Endometrial microvascular endothelial cells (primary cell): Measurements from ENCODE around the gene SHISA8. TPM values are rescaled to one million over a fixed set of nuclear protein-coding genes. Genes with fewer than 3 reads are reported as not detected.

Experiments
- in situ Hi-C: cut with HindIII; loops from 2 replicates; pipeline ENCODE4 v1.10.0; 2017; ENCODE audit warnings: low sequenced_read_pairs, low pct_unique_long_range_greater_than_20kb; ENCODE audit errors: inconsistent ontology term
- total RNA-seq: library from RNA; depleted of rRNA; stranded (reverse); fragments of >200 nt; gene quantifications from one replicate; pipeline ENCODE4 v1.2.3, GENCODE V29; 2015; ENCODE audit errors: inconsistent ontology term

SHISA8 gene
- total RNA-seq, 1 donor from 2014 or later, result not detected

- in situ Hi-C loops, result no loop called here
Measured at GRCh38 chr22:41935015-41935351, 20.1 kb upstream of the SHISA8 start.

DNA sequence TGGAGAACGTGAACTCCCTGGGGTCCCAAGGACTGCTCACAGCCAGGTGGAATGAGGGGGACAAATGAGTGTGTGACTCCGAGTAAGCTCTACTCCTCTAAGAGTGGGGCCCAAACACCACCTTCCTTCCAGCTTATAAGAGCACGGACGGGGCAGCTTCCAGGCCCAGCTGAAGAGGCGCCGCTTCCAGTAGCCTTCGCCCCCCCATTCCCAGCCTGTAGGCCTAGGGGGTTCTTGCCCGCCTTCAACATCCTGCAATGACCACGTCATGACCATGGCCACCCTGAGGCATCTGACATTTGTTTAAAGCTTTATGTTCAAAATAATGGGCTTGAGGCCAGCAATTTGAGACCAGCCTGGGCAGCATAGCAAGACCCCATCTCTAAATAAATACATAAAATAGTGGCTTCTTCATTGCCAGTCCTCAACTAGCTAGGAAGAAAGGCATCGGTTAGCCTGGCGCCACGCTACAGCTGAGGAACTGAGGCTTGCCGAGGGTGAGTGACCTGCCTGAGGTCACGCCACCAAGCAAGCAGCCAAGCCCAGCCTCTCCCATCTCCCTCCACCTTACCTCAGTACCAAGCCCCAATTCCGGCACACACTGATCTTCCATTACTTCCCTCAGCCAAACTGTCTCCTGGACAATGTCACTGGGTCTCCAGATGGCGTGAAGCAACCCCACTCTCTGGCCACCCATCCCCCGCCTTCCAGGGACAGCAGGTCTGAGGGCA is 19.6 kb upstream of the SHISA8 start:
- in situ Hi-C loops, result no loop called here

DNA sequence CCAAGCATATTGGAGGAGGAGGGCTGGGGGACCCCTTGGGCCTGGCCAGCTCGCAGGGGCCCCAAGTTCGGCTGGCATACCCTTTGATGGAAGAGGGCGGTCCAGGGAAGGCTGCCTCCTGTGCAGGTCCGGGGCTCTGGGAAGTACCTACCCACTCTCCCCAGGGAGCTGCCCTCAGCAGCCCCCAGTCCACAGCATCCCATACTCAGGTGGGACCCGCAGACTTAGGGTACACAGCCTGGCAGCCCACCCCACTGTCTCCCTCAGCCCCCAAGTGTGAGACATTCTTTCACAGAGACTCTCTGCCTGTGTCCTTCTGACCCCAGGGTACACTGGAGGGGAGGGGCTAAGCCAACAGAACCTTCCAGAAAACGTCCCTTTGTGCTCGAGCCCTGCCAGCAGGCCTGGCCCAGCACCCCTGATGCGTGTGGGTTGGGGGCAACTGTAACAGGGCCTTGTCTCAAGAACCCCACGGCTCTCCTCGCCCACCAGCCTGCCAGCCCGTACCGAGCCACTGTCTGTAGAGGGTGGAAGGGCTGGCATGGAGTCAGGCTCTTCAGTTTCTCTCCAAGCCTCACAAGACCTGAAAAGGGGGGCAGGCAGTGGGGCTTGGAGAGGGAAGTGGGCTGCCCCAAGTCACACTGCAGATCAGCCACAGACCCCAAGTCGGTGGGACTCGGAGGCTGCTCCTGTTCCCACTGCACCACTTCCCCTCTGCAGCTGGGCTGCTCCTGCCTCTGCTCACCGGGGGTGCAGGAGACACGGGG is 18.7 kb upstream of the SHISA8 start:
- in situ Hi-C loops, result no loop called here

GRCh38 chr22:41932353-41932752 is 17.5 kb upstream of the SHISA8 start:
- in situ Hi-C loops, result no loop called here

GRCh38 chr22:41931701-41932269 is 16.9 kb upstream of the SHISA8 start:
- in situ Hi-C loops, result no loop called here

GRCh38 chr22:41929418-41929810 is 14.5 kb upstream of the SHISA8 start:
- in situ Hi-C loops, result no loop called here

DNA sequence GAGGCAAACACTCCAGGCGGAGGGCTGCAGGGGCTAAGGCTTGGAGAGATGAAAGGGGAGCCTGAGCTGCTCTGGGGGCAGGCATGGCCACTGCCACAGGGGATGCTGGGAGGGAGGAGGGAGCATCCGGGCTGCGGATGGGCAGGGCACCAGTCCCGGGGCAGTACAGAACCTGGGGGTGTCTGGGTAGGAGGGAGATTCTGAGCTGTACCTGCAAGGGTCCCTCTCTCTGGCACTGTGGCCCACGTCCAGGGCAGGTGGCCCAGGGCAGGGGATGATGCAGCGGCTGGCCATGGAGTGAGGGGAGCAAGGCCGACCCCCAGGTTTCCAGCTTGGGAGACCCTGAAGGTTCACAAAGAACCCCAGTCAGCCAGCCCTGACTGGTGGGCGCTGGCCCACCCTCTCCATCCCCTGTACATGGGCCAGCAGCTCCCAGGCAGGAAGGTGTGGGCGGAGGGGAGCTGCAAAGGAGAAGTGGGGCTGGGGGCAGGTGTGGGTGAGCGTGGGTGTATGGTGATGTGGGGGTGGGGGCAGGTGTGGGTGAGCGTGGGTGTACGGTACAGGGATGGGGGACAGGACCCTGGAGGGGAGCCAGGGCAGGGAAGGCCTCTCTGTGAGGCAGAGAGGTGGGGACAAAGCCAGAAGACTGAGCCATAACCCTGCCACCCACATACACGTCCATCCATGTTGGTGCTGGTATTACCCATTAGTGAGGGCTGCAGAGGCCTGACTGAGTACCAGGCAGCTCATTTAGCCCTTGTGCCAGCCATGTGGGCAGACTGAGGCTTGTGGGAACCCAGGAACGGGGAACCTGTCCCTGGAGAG is 13.9 kb upstream of the SHISA8 start:
- in situ Hi-C loops, result no loop called here

- in situ Hi-C loops, result no loop called here
Measured at GRCh38 chr22:41927813-41928212, 12.9 kb upstream of the SHISA8 start.

- in situ Hi-C loops, result no loop called here
Measured at GRCh38 chr22:41925783-41926460, 11.0 kb upstream of the SHISA8 start.

DNA sequence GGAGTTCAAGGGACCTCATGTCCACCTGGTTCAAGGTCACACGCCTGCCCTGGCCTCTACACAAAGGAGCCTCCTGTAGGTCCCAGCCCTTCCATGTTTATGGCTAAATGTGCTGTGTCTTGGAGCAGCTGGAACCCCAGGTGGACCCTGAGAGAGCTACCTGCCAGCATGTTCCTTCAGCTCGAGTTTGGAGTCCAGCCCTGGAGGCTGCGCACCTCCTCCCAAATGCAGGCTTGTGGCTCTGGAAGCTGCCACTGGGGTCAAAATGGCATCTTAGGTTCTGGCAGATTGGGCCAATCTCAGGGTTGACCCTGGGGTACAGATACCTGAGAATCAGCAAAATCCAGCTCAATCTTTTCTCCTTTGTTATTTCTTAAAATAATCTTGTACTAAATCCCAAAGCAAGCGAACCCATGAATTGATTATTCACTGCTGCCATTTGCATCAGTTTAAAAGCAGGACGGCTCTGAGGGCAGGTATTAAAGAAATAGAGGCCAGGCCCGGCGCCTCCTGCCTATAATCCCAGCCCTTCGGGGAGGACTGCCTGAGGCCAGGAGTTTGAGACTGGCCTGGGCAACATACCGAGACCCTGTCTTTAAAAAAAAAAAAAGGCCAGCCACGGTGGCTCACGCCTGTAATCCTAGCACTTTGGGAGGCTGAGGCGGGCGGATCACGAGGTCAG is 8.9 kb upstream of the SHISA8 start:
- in situ Hi-C loops, result no loop called here

GRCh38 chr22:41922940-41923594 is 8.2 kb upstream of the SHISA8 start:
- in situ Hi-C loops, result no loop called here

- in situ Hi-C loops, result no loop called here
Measured at GRCh38 chr22:41922328-41922727, 7.5 kb upstream of the SHISA8 start.

DNA sequence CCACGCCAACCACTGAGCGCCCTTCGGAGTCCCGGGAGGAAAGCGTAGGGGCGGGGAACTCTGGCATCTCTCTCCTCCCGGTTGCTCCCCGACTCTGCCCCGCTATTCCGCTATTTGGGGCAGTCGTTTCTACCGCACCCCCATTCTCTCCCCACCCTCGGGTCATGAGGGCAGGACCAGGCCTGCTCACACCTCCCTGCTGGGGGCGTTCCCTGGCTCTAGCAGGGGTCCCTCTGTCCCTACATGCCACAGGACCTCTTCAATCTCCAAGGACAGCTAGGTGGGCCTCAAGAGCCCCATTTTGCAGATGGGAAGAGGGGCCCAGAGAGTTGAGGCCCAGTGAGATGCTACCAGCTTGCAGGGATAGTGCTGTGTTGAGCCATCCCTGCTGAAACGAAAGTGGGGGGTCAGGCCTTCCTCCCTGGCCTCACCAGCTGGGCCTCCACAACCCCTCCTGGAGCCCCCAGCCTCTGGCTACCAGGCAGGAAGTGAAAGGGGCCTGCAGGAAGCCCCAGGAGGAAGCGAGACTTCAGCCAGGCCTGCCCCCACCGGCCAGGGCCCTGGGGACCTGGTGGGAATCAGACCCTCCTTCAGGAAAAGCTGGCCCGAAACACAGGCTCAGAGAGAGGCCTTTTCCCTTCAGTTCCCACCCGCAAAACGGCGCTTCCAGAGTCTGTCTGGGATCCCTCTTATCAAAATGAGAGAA is 5.5 kb upstream of the SHISA8 start:
- in situ Hi-C loops, result no loop called here

DNA sequence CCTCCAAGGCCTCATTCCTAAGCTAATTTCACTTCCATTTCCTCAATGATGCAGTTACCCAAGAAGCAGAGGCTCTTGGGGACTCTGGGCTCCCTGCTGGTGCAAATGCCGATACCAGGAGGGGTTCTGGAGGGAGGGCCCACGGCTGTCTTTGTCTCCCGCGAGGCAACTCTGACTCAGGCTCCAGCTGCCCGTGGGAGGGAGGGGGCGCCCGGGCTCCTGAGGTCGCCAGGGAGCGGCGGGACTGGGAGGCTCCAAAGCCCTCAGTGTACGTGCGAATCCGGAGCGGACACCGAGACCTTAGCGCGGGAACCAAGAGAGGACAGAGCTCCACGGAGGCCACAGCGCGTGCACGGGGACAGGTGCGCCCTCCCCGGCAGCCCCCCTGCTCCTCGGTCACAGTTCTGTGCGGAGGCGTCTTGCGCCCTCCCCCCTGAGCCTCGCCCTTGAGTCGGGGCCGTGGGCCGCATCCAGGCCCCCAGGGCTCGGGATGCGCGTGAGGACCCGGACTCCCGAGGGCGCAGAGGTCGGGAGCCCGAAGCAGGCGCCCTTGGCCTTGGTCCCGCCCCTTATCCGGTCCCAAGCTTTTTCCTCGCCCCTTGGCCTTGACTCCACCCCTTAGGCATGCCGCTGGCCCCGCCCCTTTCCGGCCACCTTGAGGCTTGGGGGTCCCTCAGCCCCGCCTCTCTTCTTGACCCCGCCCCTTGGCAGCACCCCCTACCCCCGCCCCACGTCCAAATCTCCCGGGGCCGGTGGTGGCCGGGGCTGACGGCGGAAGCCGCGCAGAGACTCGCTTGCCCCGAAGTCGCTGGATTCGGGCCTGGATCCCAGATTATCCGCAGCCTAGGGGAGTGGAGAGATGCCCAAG is 4.7 kb upstream of the SHISA8 start:
- in situ Hi-C loops, result no loop called here

DNA sequence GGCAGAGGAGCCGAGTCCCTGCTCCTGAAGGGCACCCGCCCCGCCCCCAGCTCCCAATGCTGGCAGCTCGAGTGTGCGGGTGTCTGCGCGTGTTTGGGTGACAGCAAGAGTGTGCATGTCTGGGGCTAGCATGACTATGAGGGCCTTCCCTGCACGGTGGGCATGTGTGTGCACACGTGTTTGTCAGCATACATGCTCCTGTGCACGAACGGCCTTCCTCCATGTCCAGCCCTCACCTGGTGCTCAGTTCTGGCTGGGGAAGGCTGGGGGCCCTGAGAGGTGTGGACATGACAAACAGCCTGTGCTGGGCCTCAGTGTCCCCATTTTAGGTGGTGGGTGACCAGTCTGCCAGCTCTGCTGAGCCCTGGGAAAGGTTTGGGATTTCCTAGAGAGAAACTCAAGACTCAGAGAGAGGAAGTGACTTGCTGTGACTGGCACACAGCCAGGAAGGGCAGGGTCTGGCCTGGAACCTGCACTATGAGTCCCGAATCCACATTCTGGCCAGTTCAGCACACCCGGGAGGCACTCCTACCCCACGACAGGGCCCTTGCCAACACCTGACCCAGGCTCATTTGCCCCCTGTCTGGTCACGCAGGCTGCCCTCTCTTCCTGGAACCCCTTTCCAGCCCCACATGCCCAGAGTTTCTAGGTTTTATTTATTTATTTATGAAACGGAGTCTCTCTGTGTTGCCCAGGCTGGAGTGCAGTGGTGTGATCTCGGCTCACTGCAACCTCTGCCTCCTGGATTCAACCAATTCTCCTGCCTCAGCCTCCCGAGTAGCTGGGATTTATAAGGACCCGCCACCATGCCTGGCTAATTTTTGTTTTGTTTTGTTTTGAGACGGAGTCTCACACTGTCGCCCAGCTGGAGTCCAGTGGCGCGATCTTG is 3.3 kb upstream of the SHISA8 start:
- in situ Hi-C loops, result no loop called here
